H9 (cell line): ENCODE measurements around the gene ARHGAP45. TPM values are rescaled to one million over a fixed set of nuclear protein-coding genes. Genes with fewer than 3 reads are reported as not detected.

Experiments used
- DNase-seq: peaks from one replicate; pipeline ENCODE4 v3.0.0-alpha.2; 2017
- H2AFZ ChIP-seq: one replicate; pipeline ENCODE4 v1.6.1; 2013; ENCODE audit warnings: mild to moderate bottlenecking, low read length, control low read depth, moderate library complexity
- H2AK5ac ChIP-seq: 2 replicates; pipeline ENCODE4 v1.6.1; 2013; ENCODE audit warnings: low read length, control low read depth, mixed read lengths; ENCODE audit not compliant: insufficient read length
- H2BK120ac ChIP-seq: one replicate; pipeline ENCODE4 v1.6.1; 2013; ENCODE audit warnings: low read depth, mild to moderate bottlenecking, low read length, control low read depth, inconsistent platforms; ENCODE audit not compliant: poor library complexity, severe bottlenecking
- H2BK12ac ChIP-seq: 2 replicates; pipeline ENCODE4 v1.6.1; 2013; ENCODE audit warnings: low read length, control low read depth, mixed read lengths, low read depth; ENCODE audit not compliant: insufficient read length
- H2BK15ac ChIP-seq: 2 replicates; pipeline ENCODE4 v1.6.1; 2013; ENCODE audit warnings: low read depth, low read length, control low read depth
- H2BK20ac ChIP-seq: one replicate; pipeline ENCODE4 v1.6.1; 2013; ENCODE audit warnings: low read depth, mild to moderate bottlenecking, low read length, control low read depth, inconsistent platforms; ENCODE audit not compliant: poor library complexity, severe bottlenecking
- H2BK5ac ChIP-seq: 2 replicates; pipeline ENCODE4 v1.6.1; 2013; ENCODE audit warnings: low read length, control low read depth, mixed read lengths; ENCODE audit not compliant: insufficient read length
- H3K14ac ChIP-seq: 2 replicates; pipeline ENCODE4 v1.6.1; 2013; ENCODE audit warnings: low read length, control low read depth; ENCODE audit not compliant: insufficient read depth
- H3K18ac ChIP-seq: 2 replicates; pipeline ENCODE4 v1.6.1; 2013; ENCODE audit warnings: low read depth, mild to moderate bottlenecking, mixed read lengths, low read length, control low read depth; ENCODE audit not compliant: insufficient read length
- H3K23ac ChIP-seq: 2 replicates; pipeline ENCODE4 v1.6.1; 2013; ENCODE audit warnings: low read length, control low read depth, mixed read lengths, low read depth; ENCODE audit not compliant: insufficient read length
- H3K23me2 ChIP-seq: 2 replicates; pipeline ENCODE4 v1.6.1; 2013; ENCODE audit warnings: low read depth, mild to moderate bottlenecking, mixed read lengths, low read length, control low read depth; ENCODE audit not compliant: insufficient read length, poor library complexity, severe bottlenecking
- H3K27ac ChIP-seq: 2 replicates; pipeline ENCODE4 v1.5.1; 2013; ENCODE audit warnings: low read length, control low read depth, mixed read lengths, low read depth; ENCODE audit not compliant: insufficient read length
- H3K27me3 ChIP-seq: 2 replicates; pipeline ENCODE4 v1.6.1; 2013; ENCODE audit warnings: low read length, control low read depth, inconsistent platforms; ENCODE audit not compliant: insufficient read depth
- H3K4ac ChIP-seq: 2 replicates; pipeline ENCODE4 v1.6.1; 2013; ENCODE audit warnings: low read depth, mild to moderate bottlenecking, control low read depth, inconsistent platforms, low read length, moderate library complexity
- H3K4me1 ChIP-seq: 2 replicates; pipeline ENCODE4 v1.6.1; 2013; ENCODE audit warnings: low read length, control low read depth, inconsistent platforms; ENCODE audit not compliant: insufficient read depth
- H3K4me2 ChIP-seq: 2 replicates; pipeline ENCODE4 v1.6.1; 2013; ENCODE audit warnings: low read length, control low read depth, mixed read lengths; ENCODE audit not compliant: insufficient read length, insufficient read depth
- H3K56ac ChIP-seq: 2 replicates; pipeline ENCODE4 v1.6.1; 2013; ENCODE audit warnings: low read depth, mild to moderate bottlenecking, mixed read lengths, low read length, control low read depth; ENCODE audit not compliant: insufficient read length
- H3K79me1 ChIP-seq: 2 replicates; pipeline ENCODE4 v1.6.1; 2013; ENCODE audit warnings: low read depth, mild to moderate bottlenecking, moderate library complexity, low read length, control low read depth, inconsistent platforms; ENCODE audit not compliant: insufficient read depth, poor library complexity, severe bottlenecking
- H3K79me2 ChIP-seq: 2 replicates; pipeline ENCODE4 v1.6.1; 2013; ENCODE audit warnings: low read length, control low read depth, inconsistent platforms; ENCODE audit not compliant: insufficient read depth
- H3K9ac ChIP-seq: 2 replicates; pipeline ENCODE4 v1.6.1; 2013; ENCODE audit warnings: low read length, control low read depth, mixed read lengths; ENCODE audit not compliant: insufficient read length; ENCODE audit errors: extremely low read depth
- H3K9me3 ChIP-seq: one replicate; pipeline ENCODE4 v1.6.1; 2013; ENCODE audit warnings: low read depth, low read length, inconsistent platforms; ENCODE audit not compliant: control insufficient read depth
- H3T11ph ChIP-seq: one replicate; pipeline ENCODE4 v1.6.1; 2013; ENCODE audit warnings: mild to moderate bottlenecking, low read length, control low read depth, inconsistent platforms
- H4K20me1 ChIP-seq: one replicate; pipeline ENCODE4 v1.6.1; 2013; ENCODE audit not compliant: control insufficient read depth, insufficient read length, insufficient read depth
- H4K5ac ChIP-seq: 2 replicates; pipeline ENCODE4 v1.6.1; 2013; ENCODE audit warnings: low read depth, mild to moderate bottlenecking, mixed read lengths, low read length, control low read depth; ENCODE audit not compliant: insufficient read length
- H4K8ac ChIP-seq: replicated peaks from 2 replicates; pipeline ENCODE4 v1.6.1; 2013; ENCODE audit warnings: low read length, control low read depth, mixed read lengths, low read depth; ENCODE audit not compliant: insufficient read length
- H4K91ac ChIP-seq: 2 replicates; pipeline ENCODE4 v1.6.1; 2013; ENCODE audit warnings: low read depth, mild to moderate bottlenecking, moderate library complexity, mixed read lengths, low read length, control low read depth; ENCODE audit not compliant: insufficient read length
- H3K27ac Mint-ChIP-seq, 3 experiments: 2 replicates in 2 of 3; 3 replicates in 1 of 3; pipeline ENCODE4 v1.8.0; 2020 to 2021; ENCODE audit warnings: mixed read lengths in 3 of 3, mild to moderate bottlenecking in 1 of 3, moderate library complexity in 1 of 3
- H3K27me3 Mint-ChIP-seq: 2 replicates; pipeline ENCODE4 v1.8.0; 2021; ENCODE audit warnings: low read depth, mild to moderate bottlenecking, moderate library complexity, mixed read lengths
- H3K36me3 Mint-ChIP-seq, 3 experiments: 2 replicates in 2 of 3; 3 replicates in 1 of 3; pipeline ENCODE4 v1.8.0; 2020 to 2021; ENCODE audit warnings: low read depth in 3 of 3, mixed read lengths in 3 of 3; ENCODE audit not compliant: insufficient read depth in 1 of 3
- H3K4me1 Mint-ChIP-seq, 2 experiments: 2 replicates each; pipeline ENCODE4 v1.8.0; 2020; ENCODE audit warnings: mixed read lengths in 2 of 2
- H3K4me3 Mint-ChIP-seq, 2 experiments: 2 replicates in 1 of 2; 3 replicates in 1 of 2; pipeline ENCODE4 v1.8.0; 2020 to 2021; ENCODE audit warnings: mild to moderate bottlenecking in 2 of 2, mixed read lengths in 2 of 2, moderate library complexity in 1 of 2
- H3K9me3 Mint-ChIP-seq, 2 experiments: 2 replicates in 1 of 2; 3 replicates in 1 of 2; pipeline ENCODE4 v1.8.0; 2020; ENCODE audit warnings: mild to moderate bottlenecking in 2 of 2, mixed read lengths in 2 of 2, moderate library complexity in 1 of 2
- CTCF ChIP-seq: fragments of 200-600 bp; sonication (generic); conservative IDR thresholded peaks from 3 replicates; pipeline ENCODE4 v1.8.0; 2021; ENCODE audit warnings: antibody characterized with exemption, mild to moderate bottlenecking
- WGBS: extraction: QIAGEN DNeasy Blood & Tissue Kit; methylation state at CpG from one replicate; pipeline ENCODE4 v1.1.7; 2013; ENCODE audit warnings: missing lambda C conversion rate, low lambda C conversion rate, mixed read lengths; ENCODE audit not compliant: insufficient read length; ENCODE audit errors: extremely low coverage; 5-methylcytosine and 5-hydroxymethylcytosine counted together
- total RNA-seq: library from RNA; stranded (reverse); gene quantifications from 2 replicates; pipeline ENCODE4 v1.2.1, GENCODE V29; 2021

Gene ARHGAP45
- total RNA-seq, 1 experiment from 2014 or later = 39.8 TPM

- Histone ChIP-seq H3K79me2 (peaks cover 13% of the 10 kb centered on the region; the same call in 1 of the 2 replicates), H2BK20ac (no peak overlapping the region), H2BK120ac (no peak overlapping the region), H3K4me1 (no peaks in the 10 kb centered on the region), H3K14ac (no peak overlapping the region), H3K23me2 (peaks cover 10% of the 10 kb centered on the region), H3T11ph (no peak overlapping the region), H3K27me3 (no peaks in the 10 kb centered on the region), H3K27ac (no peak overlapping the region), H4K8ac (no peak overlapping the region), H3K4me2 (no peak overlapping the region), H3K4ac (no peak overlapping the region), H3K23ac (no peak overlapping the region), H2AFZ (no peak overlapping the region), H3K56ac (no peak overlapping the region), H3K18ac (no peak overlapping the region), H2BK15ac (no peak overlapping the region), H3K9ac (no peak overlapping the region), H4K5ac (no peak overlapping the region), H4K20me1 (no peaks in the 10 kb centered on the region), H2BK12ac (no peak overlapping the region), H4K91ac (no peak overlapping the region), H3K9me3 (no peaks in the 10 kb centered on the region), H3K79me1 (peaks cover 7% of the 10 kb centered on the region), H2BK5ac (no peak overlapping the region), H2AK5ac (no peak overlapping the region)
- DNase-seq = no peak
- Mint-ChIP-seq H3K36me3 (peaks cover 39 to 59% (median 56%) of the 10 kb centered on the region in 3 experiments), H3K9me3 (no peaks in the 10 kb centered on the region), H3K4me3 (no peak overlapping the region), H3K4me1 (peaks cover 0 to 14% of the 10 kb centered on the region in 2 experiments; a peak in 3 of 4 replicates), H3K27me3 (peaks cover 2% of the 10 kb centered on the region; the same call in 1 of the 2 replicates), H3K27ac (no peak overlapping the region)
- no CpG with 5 or more reads among the region's 20 CpGs for WGBS
- no peak for TF ChIP-seq CTCF
These were observed 34.6 kb upstream of the ARHGAP45 start for GRCh38 chr19:1032264-1032867.
